Measurements from ENCODE around the gene KIFC3.
A peak's percentile ranks its signal among the peaks of the same experiment; 100 is the strongest.
"Not testable (repeated sequence)": the region's sequence is repeated elsewhere in the genome, so short reads cannot be mapped to it uniquely, and the experiment has no call there.

Gene KIFC3

GRCh38 chr16:57734308-57734924, 67.9 kb downstream of the KIFC3 start:
- DNase-seq: no peak

GRCh38 chr16:57732714-57733113, 69.6 kb downstream of the KIFC3 start:
- peak in 1 of 2 donors; percentile 39 for DNase-seq

- peak; percentile 73 to 81 for DNase-seq
Measured at GRCh38 chr16:57732037-57732436, 70.3 kb downstream of the KIFC3 start.

- no peak for DNase-seq
Measured at GRCh38 chr16:57730771-57731730, 71.2 kb downstream of the KIFC3 start.

- DNase-seq: not testable (repeated sequence)
Measured at GRCh38 chr16:57729852-57730251, 72.4 kb downstream of the KIFC3 start.

GRCh38 chr16:57729182-57729484, 73.2 kb downstream of the KIFC3 start:
- no peak for DNase-seq

- DNase-seq: peak in 1 of 2 donors; percentile 11
Measured at GRCh38 chr16:57728336-57729181, 73.7 kb downstream of the KIFC3 start.

GRCh38 chr16:57727610-57728009, 74.7 kb downstream of the KIFC3 start:
- no peak for DNase-seq

GRCh38 chr16:57726433-57726947, 75.8 kb downstream of the KIFC3 start:
- no peak for DNase-seq

- no peak for DNase-seq
Measured at GRCh38 chr16:57725976-57726375, 76.3 kb downstream of the KIFC3 start.

- DNase-seq: no peak
Measured at GRCh38 chr16:57725554-57725953, 76.7 kb downstream of the KIFC3 start.

GRCh38 chr16:57725151-57725550, 77.1 kb downstream of the KIFC3 start:
- DNase-seq: peak in 1 of 2 donors; percentile 33

GRCh38 chr16:57724531-57724930, 77.8 kb downstream of the KIFC3 start:
- DNase-seq: no peak

- DNase-seq: peak in 1 of 2 donors; percentile 11
Measured at GRCh38 chr16:57723170-57723569, 79.1 kb downstream of the KIFC3 start.

- no peak for DNase-seq
Measured at GRCh38 chr16:57722651-57723050, 79.6 kb downstream of the KIFC3 start.

- no peak for DNase-seq
Measured at GRCh38 chr16:57722210-57722499, 80.1 kb downstream of the KIFC3 start.

- no peak for DNase-seq
Measured at GRCh38 chr16:57721356-57722209, 80.7 kb downstream of the KIFC3 start.

GRCh38 chr16:57720142-57720575, 82.1 kb downstream of the KIFC3 start:
- peak; percentile 50 to 74 for DNase-seq

GRCh38 chr16:57714047-57714446, 88.2 kb downstream of the KIFC3 start:
- no peak for DNase-seq

GRCh38 chr16:57713596-57713995, 88.7 kb downstream of the KIFC3 start:
- DNase-seq: no peak

GRCh38 chr16:57712569-57712968, 89.7 kb downstream of the KIFC3 start:
- DNase-seq: not testable (repeated sequence)

- DNase-seq: no peak
Measured at GRCh38 chr16:57711993-57712392, 90.3 kb downstream of the KIFC3 start.
